Cardiac septum (tissue), 1 donor: ENCODE results near the gene HIGD1C. TPM values are rescaled to one million over a fixed set of nuclear protein-coding genes. Genes with fewer than 3 reads are reported as not detected.
"Not testable (repeated sequence)": the region's sequence is repeated elsewhere in the genome, so short reads cannot be mapped to it uniquely, and the experiment has no call there.

Experiments used
- DNase-seq: peaks from one replicate; pipeline ENCODE4 v3.0.0-alpha.2; 2020; ENCODE audit warnings: low spot score
- intact Hi-C: fragments of 100-400 bp; cut with DNase I; formaldehyde crosslinking; loops from one replicate; pipeline ENCODE4 v1.14.0; 2022
- long read RNA-seq: library from polyadenylated mRNA; unstranded; transcript quantifications from one replicate; pipeline ENCODE4 v2.0.0, GENCODE V29; 2021
- total RNA-seq: library from RNA; stranded (reverse); fragmentation: NEBNext Ultra II Directional; extraction: Animal tissue kit (Norgen Biotek cat#: 25700); gene quantifications from one replicate; pipeline ENCODE4 v1.2.1, GENCODE V29; 2021
- donor health status: DM: no; HTN: no; CAD: no.

Gene HIGD1C
- not detected for total RNA-seq
- long read RNA-seq, partial matches to known transcripts, result 0 of 1 reads
- long read RNA-seq, other reads (novel, unspliced or antisense), result 1 of 1 reads

DNA sequence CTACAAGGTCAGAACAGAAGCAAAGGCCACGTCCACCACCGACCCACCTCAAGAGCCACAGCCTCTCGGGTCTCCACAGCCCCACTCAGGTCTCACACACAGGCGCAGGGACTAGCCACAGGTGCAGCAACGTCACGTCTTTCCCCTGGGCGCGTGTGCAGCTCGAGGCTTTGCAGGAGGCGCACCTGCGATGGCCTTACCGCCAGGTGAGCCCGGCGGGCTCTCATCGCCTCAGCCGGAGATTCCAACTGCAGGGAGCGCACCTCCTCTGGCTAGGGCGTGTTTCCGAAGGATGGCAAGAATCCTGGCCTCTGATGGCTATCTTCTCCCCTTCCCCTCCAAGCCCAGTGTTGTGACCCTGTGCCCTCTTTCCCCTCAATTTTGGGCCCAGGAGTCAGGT lies at the start of gene HIGD1C:
Gene HIGD1C (plus strand): TSS at position 35 of the 400 bp plus-strand sequence. CDS start 1,455 bp downstream, outside the sequence.
- intact Hi-C loops, result no loop called here
- no peak for DNase-seq

DNA sequence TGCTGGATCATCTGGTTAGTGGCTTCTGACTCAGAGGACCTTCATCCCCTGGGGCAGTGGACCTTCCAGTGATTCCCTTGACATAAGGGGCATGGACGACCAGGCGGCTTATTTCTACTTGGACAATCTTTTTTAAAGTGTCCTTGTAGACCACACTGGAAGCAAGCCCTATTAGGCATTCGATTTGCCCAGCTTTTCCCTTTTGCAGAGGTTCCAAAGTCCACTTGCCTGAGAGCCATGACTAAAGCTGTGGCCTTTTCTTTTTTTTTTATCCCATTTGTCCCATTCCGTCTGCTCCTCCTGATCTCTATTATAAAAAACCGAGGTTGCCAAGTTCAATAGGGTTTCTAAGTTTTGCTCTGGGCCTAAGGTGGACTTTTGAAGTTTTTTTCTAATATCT lies 43.9 kb upstream of the HIGD1C start:
- intact Hi-C loops, DNase-seq: not testable (repeated sequence)

DNA sequence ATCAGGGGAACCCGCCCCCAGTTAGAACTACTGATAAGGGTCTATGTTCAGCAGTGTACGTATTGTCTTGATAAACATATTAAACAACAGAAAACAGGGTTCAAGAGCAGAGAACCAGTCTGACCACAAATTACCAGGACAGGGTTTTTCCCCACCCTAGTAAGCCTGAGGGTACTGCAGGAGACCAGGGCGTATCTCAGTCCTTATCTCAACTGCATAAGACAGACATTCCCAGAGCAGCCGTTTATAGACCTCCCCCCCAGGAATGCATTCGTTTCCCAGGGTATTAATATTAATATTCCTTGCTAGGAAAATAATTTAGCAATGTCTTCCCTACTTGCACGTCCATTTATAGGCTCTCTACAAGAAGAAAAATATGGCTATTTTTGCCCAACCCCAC lies 40.0 kb upstream of the HIGD1C start:
- intact Hi-C loops, DNase-seq: not testable (repeated sequence)

DNA sequence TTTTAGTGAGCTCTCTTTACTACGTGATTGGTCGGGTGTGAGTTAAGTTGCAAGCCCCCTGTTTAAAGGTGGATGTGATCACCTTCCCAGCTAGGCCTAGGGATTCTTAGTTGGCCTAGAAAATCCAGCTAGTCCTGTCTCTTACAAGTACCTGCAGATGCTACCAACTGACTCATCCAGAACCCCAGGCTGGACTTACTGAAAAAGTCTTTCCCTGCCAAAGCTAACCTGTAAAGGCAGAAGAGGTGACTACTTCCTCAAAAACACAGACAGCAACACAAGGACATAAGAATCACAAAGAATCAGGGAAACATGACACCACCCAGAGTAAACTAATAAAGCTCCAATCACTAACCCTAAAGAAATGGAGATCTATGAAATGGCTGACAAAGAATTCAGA lies 39.1 kb upstream of the HIGD1C start:
- intact Hi-C loops, result no loop called here

DNA sequence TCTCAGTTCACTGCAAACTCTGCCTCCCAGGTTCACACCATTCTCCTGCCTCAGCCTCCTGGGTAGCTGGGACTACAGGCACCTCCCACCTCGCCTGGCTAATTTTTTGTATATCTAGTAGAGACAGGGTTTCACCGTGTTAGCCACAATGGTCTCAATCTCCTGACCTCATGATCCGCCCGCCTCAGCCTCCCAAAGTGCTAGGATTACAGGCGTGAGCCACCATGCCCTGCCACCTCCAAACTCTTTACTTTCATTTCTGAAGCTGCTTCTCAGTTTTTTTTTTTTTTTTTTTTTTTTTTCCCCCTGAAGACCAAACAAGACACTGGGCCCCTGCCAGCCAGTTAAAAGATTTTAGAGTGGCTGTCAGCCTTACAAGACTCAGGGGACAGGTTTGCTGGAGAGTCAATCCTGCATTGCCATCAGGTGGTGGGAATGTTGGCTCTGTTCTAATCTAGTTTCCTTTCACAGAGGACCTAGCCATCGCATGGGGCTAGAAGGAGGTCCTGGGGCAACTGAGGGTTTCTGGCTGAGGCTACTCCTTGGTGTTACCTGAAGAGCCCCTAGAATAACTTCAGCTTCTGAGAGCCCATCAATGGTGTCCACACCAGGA lies 37.4 kb upstream of the HIGD1C start:
- intact Hi-C loops, result no loop called here
- DNase-seq, result no peak

More for the DNA sequence above, 39.1 kb upstream of the HIGD1C start:
- no peak for DNase-seq

DNA sequence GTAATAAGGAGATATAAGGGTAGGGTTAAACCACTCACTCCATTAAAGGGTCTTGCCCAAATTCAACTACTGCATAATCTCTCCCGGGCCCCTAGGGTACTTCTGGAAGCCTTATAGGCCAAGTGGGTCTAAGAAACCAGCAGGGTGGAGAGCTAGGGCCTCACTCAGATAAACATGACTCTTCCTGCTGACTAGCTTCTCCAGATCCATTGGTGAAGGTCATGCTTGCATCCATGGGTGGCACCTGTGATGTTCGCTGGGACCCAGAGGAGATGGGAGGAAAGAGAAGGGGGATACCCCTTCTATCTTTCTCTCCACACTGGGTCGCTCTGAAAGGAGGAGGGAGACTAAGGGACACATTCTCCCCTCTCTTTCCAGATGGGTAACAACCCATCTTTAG lies 36.1 kb upstream of the HIGD1C start:
- no peak for DNase-seq
- intact Hi-C loops, result no loop called here

DNA sequence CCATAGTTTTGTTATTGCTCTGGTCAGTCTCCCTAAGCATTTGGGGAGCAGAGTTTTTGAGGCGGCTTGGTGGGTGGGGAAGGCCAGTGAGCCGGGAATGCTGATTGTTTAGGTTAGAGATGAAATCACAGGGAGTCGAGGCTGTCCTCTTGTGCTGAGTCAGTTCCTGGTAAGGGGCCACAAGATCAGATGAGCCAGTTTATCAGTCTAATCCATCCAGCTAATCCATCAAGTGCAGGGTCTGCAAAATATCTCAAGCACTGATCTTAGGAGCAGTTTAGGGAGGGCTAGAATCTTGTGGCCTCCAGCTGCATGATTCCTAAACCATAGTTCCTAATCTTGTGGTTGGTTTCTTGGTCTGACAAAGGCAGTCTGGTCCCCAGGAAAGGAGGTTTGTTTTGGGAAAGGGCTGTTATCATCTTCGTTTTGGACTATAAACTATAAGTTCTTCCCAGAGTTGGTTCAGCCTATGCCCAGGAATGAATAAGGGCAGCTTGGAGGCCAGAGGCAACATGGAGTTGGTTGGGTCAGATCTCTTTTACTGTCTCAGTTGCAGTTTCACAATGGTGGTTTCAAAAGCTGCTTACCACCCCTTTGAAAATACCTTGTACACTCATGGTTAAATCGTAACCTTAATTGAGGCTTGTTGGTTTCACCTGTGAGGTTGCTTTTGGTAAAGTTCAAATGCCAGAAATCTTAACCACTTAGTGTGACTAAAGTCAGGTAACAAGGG lies 33.6 kb upstream of the HIGD1C start:
- no peak for DNase-seq
- intact Hi-C loops, result no loop called here

DNA sequence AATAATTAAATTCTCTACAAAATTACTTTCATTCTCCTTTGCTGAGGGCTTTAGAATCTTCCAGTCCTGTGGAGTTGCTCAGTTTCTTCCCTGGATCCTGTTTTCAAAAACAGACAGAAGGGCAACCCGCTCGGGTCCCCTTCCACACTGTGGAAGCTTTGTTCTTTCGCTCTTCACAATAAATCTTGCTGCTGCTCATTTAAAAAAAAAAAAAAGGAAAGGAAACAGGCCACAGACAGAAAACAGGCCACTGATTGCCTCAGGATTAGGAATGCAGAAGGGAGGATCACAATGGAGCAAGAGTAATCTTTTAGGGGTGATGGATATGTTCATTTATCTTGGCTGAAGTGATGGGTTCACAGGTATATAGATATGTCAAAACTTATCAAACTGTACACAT lies 29.5 kb upstream of the HIGD1C start:
- DNase-seq, result no peak
- intact Hi-C loops, result no loop called here

DNA sequence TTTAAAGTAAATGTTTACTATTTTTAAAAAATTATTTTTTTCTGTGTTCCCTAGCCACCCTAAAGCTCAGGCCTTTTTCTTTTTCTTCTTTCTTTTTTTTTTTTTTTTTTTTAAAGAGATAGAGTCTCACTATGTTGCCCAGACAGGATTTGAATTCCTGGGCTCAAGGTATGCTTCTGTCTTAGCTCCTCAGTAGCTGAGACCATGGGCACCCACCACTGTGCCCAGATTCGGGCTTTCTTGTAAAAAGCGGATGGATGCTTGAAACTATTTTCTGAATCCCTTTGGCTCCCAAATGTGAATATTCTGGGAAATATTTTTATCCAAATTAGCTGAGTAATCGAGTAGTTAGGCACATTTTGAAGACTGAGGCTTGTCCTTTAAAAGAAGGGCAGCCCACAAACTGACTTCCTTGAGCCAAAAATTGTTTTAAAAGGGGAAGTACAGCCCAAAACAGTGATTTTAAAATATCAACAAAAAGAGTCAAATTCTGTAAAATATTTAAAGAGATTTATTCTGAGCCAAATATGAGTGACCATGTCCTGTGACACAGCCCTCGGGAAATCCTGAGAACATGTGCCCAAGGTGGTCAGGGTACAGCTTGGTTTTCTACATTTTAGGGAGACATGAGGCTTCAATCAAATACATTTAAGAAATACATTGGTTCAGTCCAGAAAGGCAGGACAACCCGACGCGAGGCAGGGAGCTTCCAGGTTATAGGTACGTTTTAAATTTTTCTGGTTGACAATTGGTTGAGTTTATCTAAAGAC lies 28.8 kb upstream of the HIGD1C start:
- intact Hi-C loops, result no loop called here
- no peak for DNase-seq

DNA sequence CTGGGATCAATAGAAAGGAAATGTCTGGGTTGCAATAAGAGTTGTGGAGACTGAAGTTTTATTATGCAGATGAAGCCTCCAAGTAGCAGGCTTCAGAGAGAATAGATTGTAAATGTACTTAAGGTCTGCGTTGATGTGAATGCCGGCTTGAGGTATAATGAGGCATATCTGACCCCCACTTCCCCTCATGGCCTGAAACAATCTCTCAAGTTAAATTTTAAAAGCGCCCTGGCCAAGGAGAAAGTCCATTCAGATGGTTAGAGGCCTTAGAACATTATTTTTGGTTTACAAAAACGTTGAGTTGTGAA lies 28.3 kb upstream of the HIGD1C start:
- DNase-seq, result no peak
- intact Hi-C loops, result no loop called here

DNA sequence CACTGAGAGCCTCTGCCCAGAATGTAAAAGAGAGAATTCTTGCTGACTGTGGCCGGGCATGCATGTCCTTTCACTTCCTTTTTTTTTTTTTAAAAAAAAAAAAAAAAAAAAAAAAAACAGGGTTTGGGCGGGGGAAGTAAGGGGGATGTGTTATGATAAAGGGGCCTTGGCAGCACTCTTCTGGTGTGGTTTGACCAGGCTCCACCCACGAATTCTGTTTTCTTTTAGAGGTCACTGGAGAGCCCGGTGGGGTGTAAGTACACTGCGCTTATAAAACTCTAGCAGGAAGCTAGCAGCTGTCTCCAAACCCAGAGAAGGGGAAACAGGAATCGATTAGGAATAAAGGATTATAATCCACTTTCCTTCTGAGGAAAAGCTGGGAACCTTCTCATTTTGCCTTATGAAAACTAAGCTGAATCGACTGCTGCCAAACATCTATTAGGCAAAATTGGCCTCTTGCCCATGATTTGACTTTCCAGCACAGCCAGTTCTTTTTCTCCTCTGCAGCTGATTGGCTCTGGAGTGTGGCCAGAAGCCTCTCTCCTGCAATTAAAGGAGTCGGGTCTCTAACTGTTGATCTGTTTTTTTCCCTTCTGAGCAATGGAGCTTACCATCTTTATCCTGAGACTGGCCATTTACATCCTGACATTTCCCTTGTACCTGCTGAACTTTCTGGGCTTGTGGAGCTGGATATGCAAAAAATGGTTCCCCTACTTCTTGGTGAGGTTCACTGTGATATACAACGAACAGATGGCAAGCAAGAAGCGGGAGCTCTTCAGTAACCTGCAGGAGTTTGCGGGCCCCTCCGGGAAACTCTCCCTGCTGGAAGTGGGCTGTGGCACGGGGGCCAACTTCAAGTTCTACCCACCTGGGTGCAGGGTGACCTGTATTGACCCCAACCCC lies 27.7 kb upstream of the HIGD1C start:
- intact Hi-C loops, result loop anchor here (5.0 kb wide), 1 partner anchor 63 kb away; no protein-coding TSS in a partner anchor
- DNase-seq, result peak; percentile 88

DNA sequence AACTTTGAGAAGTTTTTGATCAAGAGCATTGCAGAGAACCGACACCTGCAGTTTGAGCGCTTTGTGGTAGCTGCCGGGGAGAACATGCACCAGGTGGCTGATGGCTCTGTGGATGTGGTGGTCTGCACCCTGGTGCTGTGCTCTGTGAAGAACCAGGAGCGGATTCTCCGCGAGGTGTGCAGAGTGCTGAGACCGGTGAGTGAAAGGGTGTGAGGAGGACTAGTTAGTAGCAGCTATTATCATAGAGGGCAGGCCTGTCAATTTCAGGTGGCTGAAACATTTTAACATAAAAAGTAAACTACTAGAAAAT lies 27.0 kb upstream of the HIGD1C start:
- no peak for DNase-seq
- intact Hi-C loops, result loop anchor here (5.0 kb wide), 1 partner anchor 62 kb away; no protein-coding TSS in a partner anchor

DNA sequence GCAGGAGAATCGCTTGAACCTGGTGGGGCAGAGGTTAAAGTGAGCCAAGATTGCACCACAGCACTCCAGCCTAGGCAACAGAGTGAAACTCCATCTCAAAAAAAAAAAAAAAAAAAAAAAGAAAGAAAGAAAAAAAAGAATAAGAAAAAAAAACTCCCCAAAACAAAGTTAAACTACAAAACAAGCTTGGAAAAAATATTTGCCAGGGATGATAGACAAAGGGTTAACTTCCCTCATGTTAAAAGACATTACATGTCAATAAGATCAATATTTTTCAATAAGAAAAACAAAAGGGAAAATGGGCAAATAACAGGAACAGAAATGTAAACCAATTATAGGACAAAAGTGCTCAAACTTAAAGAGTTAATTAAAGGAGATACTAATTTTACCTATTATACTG lies 26.4 kb upstream of the HIGD1C start:
- no peak for DNase-seq
- intact Hi-C loops, result loop anchor here (5.0 kb wide), 1 partner anchor 61 kb away; no protein-coding TSS in a partner anchor

DNA sequence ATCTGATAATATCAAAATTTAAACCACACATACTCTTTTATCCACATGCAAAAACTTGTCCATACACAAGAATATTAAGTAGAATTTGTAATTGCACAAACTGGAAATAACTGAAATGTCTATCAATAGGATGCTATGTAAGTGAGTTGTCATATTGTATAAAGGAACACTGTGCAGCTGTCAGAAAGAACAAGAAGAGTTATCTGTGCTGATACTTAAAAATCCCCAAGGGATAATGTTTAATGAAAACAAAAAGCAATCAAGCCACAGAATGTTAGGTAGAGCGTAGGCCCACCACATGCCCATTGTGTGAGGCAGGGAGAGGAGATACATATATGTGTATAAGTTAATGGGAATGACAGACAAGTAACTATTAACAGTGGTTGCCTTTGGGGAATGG lies 25.9 kb upstream of the HIGD1C start:
- intact Hi-C loops, result loop anchor here (5.0 kb wide), 1 partner anchor 61 kb away; no protein-coding TSS in a partner anchor
- no peak for DNase-seq

DNA sequence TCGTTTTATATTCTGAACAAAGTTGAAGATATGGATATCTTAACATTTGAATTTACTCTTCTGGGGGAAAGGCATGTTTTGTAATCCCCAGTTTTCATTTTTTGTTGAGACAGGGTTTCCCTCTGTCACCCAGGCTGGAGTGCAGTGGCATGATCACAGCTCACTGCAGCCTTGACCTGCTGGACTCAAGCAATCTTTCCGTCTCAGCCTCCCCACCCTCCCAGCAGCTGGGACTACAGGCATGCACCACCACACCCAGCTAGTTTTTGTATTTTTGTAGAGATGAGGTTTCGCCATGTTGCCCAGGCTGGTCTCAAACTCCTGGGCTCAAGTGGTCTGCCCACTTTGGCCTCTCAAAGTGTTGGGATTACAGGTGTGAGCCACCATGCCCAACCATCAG lies 25.4 kb upstream of the HIGD1C start:
- intact Hi-C loops, result loop anchor here (5.0 kb wide), 1 partner anchor 60 kb away; no protein-coding TSS in a partner anchor
- DNase-seq, result not testable (repeated sequence)

DNA sequence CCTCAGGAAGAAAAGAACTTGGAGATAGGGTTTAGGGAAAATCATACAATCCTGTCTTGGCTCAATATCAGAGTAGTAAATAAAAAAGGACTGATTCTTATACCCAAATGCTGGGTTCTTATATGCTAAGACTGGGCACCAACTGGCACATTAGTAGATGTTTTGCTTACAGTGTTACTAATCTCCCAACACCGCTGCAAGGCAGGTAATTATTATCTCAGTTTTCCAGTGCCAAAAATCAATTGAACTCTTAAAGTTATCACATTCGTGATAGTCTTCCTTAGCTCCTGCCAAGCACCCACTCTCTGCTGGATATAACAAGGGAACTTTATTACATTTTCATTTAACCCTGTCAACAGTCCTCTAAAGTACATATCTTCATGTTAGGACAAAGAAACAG lies 25.0 kb upstream of the HIGD1C start:
- DNase-seq, result no peak
- intact Hi-C loops, result loop anchor here (5.0 kb wide), 1 partner anchor 60 kb away; no protein-coding TSS in a partner anchor

DNA sequence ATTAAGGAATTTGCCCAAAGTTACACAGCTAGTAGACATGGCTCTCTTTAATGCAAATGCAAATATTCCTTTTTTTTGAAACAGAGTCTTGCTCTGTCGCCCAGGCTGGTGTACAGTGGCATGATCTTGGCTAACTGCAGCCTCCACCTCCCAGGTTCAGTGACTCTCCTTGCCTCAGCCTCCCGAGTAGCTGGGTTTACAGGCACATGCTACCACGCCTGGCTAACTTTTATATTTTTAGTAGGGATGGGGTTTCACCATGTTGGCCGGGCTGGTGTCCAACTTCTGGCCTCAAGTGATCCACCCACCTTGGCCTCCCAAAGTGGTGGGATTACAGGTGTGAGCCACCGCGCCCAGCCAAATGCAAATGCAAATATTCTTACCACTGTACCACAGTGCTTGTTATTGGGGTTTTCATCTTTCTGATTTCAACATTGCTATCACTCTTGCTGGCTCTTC lies 24.5 kb upstream of the HIGD1C start:
- no peak for DNase-seq
- intact Hi-C loops, result loop anchor here (5.0 kb wide), 1 partner anchor 60 kb away; no protein-coding TSS in a partner anchor

DNA sequence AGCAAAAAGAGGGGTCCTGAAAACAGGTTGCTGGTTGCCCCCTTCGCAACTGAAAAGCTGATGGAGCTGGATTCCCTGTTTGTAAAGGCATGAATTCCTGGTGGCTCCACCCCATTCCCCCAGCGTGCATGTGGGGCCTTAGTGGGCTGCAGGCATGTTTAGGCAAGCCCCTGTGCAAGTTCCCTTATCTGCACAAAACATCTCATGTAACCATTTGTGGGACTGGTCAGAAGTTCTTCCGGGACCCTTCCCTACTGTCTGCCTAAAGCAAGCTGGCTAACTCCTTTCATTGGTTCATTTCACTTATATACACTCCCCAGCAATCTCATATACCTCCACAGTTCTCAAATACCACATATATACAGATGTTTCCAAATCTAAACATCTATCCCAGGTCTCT lies 24.0 kb upstream of the HIGD1C start:
- intact Hi-C loops, result loop anchor here (5.0 kb wide), 1 partner anchor 59 kb away; no protein-coding TSS in a partner anchor

DNA sequence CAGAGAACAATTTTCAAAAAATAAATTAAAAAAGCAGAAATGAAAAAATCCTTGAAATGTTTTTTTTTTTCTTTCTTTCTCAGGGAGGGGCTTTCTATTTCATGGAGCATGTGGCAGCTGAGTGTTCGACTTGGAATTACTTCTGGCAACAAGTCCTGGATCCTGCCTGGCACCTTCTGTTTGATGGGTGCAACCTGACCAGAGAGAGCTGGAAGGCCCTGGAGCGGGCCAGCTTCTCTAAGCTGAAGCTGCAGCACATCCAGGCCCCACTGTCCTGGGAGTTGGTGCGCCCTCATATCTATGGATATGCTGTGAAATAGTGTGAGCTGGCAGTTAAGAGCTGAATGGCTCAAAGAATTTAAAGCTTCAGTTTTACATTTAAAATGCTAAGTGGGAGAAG lies 22.5 kb upstream of the HIGD1C start:
- DNase-seq, result no peak
- intact Hi-C loops, result loop anchor here (5.0 kb wide), 1 partner anchor 57 kb away; no protein-coding TSS in a partner anchor

More for the DNA sequence above, 24.0 kb upstream of the HIGD1C start:
- no peak for DNase-seq
